Measurements from ENCODE around the gene PITRM1. TPM values are rescaled to one million over a fixed set of nuclear protein-coding genes. Genes with fewer than 3 reads are reported as not detected.

The PITRM1 gene
- total RNA-seq, 2 experiments from 2014 or later, result 34.6 to 40.3 TPM

DNA sequence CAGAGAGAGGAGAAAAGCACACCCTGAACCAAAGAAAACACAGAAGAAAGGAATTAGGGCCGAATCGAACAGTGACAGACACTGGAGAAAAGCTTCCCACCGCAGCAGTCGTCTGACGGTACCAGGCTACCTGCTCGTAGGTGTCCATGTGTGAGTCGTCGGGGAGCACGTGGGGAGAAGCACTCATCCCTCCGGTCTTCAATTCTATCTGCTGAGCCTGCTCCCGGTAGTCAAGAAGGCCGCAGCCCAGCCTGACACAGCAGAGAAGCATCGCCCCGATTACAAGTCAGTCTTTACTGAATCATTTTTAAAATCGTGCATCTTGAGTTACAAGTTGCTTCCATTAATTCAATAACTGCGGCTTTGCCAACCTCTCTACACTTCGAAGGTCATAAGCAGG is 24.5 kb downstream of the PITRM1 start:
- POLR2A ChIA-PET, result no interaction called here
- no peaks in the 10 kb centered on the region for H3K79me2 ChIP-seq (ENCODE audit: insufficient read depth, low read depth, low read length)
- H3K36me3 ChIP-seq (ENCODE audit: insufficient read depth, low read length), result peaks cover 53% of the 10 kb centered on the region
- H3K4me1 ChIP-seq (ENCODE audit: insufficient read depth, low read length, poor library complexity, severe bottlenecking), result no peaks in the 10 kb centered on the region
- H3K9me2 ChIP-seq (ENCODE audit: insufficient read depth, low read length), result no peaks in the 10 kb centered on the region
- no peaks in the 10 kb centered on the region for H4K20me1 ChIP-seq (ENCODE audit: insufficient read depth, low read length)
- no peak overlapping the region for H2AFZ ChIP-seq (ENCODE audit: low read length)
- TF ChIP-seq, protein P1, sequence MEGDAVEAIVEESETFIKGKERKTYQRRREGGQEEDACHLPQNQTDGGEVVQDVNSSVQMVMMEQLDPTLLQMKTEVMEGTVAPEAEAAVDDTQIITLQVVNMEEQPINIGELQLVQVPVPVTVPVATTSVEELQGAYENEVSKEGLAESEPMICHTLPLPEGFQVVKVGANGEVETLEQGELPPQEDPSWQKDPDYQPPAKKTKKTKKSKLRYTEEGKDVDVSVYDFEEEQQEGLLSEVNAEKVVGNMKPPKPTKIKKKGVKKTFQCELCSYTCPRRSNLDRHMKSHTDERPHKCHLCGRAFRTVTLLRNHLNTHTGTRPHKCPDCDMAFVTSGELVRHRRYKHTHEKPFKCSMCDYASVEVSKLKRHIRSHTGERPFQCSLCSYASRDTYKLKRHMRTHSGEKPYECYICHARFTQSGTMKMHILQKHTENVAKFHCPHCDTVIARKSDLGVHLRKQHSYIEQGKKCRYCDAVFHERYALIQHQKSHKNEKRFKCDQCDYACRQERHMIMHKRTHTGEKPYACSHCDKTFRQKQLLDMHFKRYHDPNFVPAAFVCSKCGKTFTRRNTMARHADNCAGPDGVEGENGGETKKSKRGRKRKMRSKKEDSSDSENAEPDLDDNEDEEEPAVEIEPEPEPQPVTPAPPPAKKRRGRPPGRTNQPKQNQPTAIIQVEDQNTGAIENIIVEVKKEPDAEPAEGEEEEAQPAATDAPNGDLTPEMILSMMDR (conservative IDR thresholded peaks at IDR 0.05; ENCODE audit: low read length), result no peak
- TF ChIP-seq EZH2phosphoT487 (IDR thresholded peaks at IDR 0.05; ENCODE audit: borderline replicate concordance, low read depth, low read length), result no peak
- no peak overlapping the region for H3K4me3 ChIP-seq (ENCODE audit: low read depth, low read length, poor library complexity, severe bottlenecking)
- no peak overlapping the region for H3K4me2 ChIP-seq (ENCODE audit: low read length)
- H3K9me3 ChIP-seq (ENCODE audit: low read length), result no peaks in the 10 kb centered on the region
- no TSS peak for BruUV-seq (replicated peaks)
- DNase-seq (ENCODE audit: low spot score), result no peak
- no peak overlapping the region for H3K27ac ChIP-seq (ENCODE audit: low read depth, low read length, poor library complexity, severe bottlenecking)
- CTCF ChIA-PET (ENCODE audit: unreplicated experiment), result no interaction called here
- intact Hi-C loops (cut with micrococcal nuclease; ENCODE audit: unreplicated experiment), result no loop called here

DNA sequence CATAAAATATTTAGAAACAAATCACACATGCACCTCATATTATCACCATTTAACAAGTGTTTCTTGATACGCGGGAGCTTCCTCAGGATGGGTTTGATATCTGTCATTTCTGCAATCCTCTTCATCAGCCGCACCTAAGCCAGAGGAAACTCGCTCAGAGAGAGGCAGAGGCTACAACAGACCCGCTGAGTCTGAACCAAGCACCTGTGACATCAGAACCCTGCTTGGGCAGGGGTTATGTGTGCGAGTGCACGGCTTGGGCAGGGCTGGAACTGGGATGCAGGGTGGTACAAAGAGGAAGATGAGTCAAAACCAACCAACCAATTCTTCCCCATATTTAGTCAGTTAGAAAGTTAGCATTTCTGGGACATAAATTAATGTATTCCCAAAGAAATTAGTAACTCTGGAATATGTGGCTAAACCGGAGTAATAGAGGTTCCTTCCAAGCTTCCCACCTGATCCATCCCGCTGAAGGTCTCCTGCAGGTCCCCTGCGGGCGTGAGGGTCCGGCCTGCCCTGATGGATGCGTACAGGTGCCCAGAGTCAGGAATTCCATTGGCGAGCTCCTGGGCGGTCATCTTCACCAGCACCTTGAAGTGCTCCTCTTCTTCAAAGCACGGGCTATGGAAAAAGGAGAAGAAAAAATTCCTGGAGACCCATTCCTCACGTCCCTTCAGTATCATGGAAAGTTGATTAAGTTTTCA is 25.3 kb downstream of the PITRM1 start:
- TF ChIP-seq, protein P1 (conservative IDR thresholded peaks at IDR 0.05; ENCODE audit: low read length), result no peak
- TF ChIP-seq EZH2phosphoT487 (IDR thresholded peaks at IDR 0.05; ENCODE audit: borderline replicate concordance, low read depth, low read length), result no peak
- intact Hi-C loops (cut with micrococcal nuclease; ENCODE audit: unreplicated experiment), result no loop called here
- peaks cover 61% of the 10 kb centered on the region for H3K36me3 ChIP-seq (ENCODE audit: insufficient read depth, low read length)
- no peak overlapping the region for H2AFZ ChIP-seq (ENCODE audit: low read length)
- no peak for DNase-seq (ENCODE audit: low spot score)
- no TSS peak for BruUV-seq (replicated peaks)
- no peak overlapping the region for H3K27ac ChIP-seq (ENCODE audit: low read depth, low read length, poor library complexity, severe bottlenecking)
- no peaks in the 10 kb centered on the region for H3K4me1 ChIP-seq (ENCODE audit: insufficient read depth, low read length, poor library complexity, severe bottlenecking)
- H4K20me1 ChIP-seq (ENCODE audit: insufficient read depth, low read length), result no peaks in the 10 kb centered on the region
- ChIA-PET POLR2A (no interaction called here), CTCF (ENCODE audit: unreplicated experiment) (no interaction called here)
- no peaks in the 10 kb centered on the region for H3K9me3 ChIP-seq (ENCODE audit: low read length)
- no peaks in the 10 kb centered on the region for H3K79me2 ChIP-seq (ENCODE audit: insufficient read depth, low read depth, low read length)
- H3K4me2 ChIP-seq (ENCODE audit: low read length), result no peak overlapping the region
- H3K4me3 ChIP-seq (ENCODE audit: low read depth, low read length, poor library complexity, severe bottlenecking), result no peak overlapping the region
- H3K9me2 ChIP-seq (ENCODE audit: insufficient read depth, low read length), result no peaks in the 10 kb centered on the region

DNA sequence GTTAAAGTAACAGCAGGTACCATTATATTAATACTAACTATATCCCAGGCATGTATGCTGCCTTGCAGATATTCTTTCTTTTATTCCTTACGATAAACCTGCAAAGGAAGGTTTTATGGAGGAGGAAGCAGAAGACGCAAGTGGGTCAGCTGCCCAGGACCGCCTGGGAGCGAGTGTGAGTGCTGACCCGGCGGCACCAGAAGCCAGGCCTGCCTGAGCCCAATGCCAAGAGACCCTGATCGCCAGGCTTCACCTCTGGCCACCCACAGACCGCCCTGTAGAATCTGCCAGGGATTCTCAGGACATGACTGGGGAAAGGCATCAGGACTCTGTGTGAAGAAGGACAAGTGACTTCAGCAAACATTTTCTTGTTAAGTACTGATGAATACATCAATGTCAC is 26.3 kb downstream of the PITRM1 start:
- H3K9me2 ChIP-seq (ENCODE audit: insufficient read depth, low read length), result no peaks in the 10 kb centered on the region
- no peaks in the 10 kb centered on the region for H3K4me1 ChIP-seq (ENCODE audit: insufficient read depth, low read length, poor library complexity, severe bottlenecking)
- H4K20me1 ChIP-seq (ENCODE audit: insufficient read depth, low read length), result no peaks in the 10 kb centered on the region
- no TSS peak for BruUV-seq (replicated peaks)
- no peaks in the 10 kb centered on the region for H3K79me2 ChIP-seq (ENCODE audit: insufficient read depth, low read depth, low read length)
- no peak overlapping the region for H3K27ac ChIP-seq (ENCODE audit: low read depth, low read length, poor library complexity, severe bottlenecking)
- ChIA-PET POLR2A (no interaction called here), CTCF (ENCODE audit: unreplicated experiment) (no interaction called here)
- H3K9me3 ChIP-seq (ENCODE audit: low read length), result no peaks in the 10 kb centered on the region
- no peak for TF ChIP-seq EZH2phosphoT487 (IDR thresholded peaks at IDR 0.05; ENCODE audit: borderline replicate concordance, low read depth, low read length)
- TF ChIP-seq, protein P1 (conservative IDR thresholded peaks at IDR 0.05; ENCODE audit: low read length), result no peak
- H3K4me3 ChIP-seq (ENCODE audit: low read depth, low read length, poor library complexity, severe bottlenecking), result no peak overlapping the region
- no peak overlapping the region for H3K4me2 ChIP-seq (ENCODE audit: low read length)
- no peak overlapping the region for H2AFZ ChIP-seq (ENCODE audit: low read length)
- peaks cover 70% of the 10 kb centered on the region for H3K36me3 ChIP-seq (ENCODE audit: insufficient read depth, low read length)
- no peak for DNase-seq (ENCODE audit: low spot score)
- intact Hi-C loops (cut with micrococcal nuclease; ENCODE audit: unreplicated experiment), result no loop called here
